Calu3 (cell line): Measurements from ENCODE around the gene EXOC6B. TPM values are rescaled to one million over a fixed set of nuclear protein-coding genes. Genes with fewer than 3 reads are reported as not detected.

ENCODE experiments used
- BruUV-seq: library from RNA; stranded (reverse); fragments of 400-500 nt; replicated peaks from 2 replicates; lab custom pipeline; 2021; lab: Mats Ljungman, UMichigan
- CTCF ChIA-PET: fragments of 300-600 bp; sonication (Branson Sonifier 250); formaldehyde crosslinking; loops from one replicate; lab custom pipeline; 2022; ENCODE audit warnings: antibody characterized with exemption; lab: Charles Lee
- DNase-seq: peaks from one replicate; pipeline ENCODE4 v3.0.0; 2022
- H3K27ac Mint-ChIP-seq: one replicate; pipeline ENCODE4 v1.8.0; 2022; ENCODE audit warnings: mixed read lengths; ENCODE audit not compliant: unreplicated experiment
- H3K27me3 Mint-ChIP-seq: one replicate; pipeline ENCODE4 v1.8.0; 2022; ENCODE audit warnings: mixed read lengths; ENCODE audit not compliant: unreplicated experiment
- H3K36me3 Mint-ChIP-seq: one replicate; pipeline ENCODE4 v1.8.0; 2022; ENCODE audit warnings: mild to moderate bottlenecking, moderate library complexity, mixed read lengths; ENCODE audit not compliant: insufficient read depth, unreplicated experiment
- H3K4me1 Mint-ChIP-seq: one replicate; pipeline ENCODE4 v1.8.0; 2022; ENCODE audit warnings: mild to moderate bottlenecking, low read depth, mixed read lengths; ENCODE audit not compliant: unreplicated experiment
- H3K4me3 Mint-ChIP-seq: one replicate; pipeline ENCODE4 v1.8.0; 2022; ENCODE audit warnings: mild to moderate bottlenecking, low read depth, moderate library complexity, mixed read lengths; ENCODE audit not compliant: unreplicated experiment
- H3K9me3 Mint-ChIP-seq: one replicate; pipeline ENCODE4 v1.8.0; 2022; ENCODE audit warnings: low read depth, mixed read lengths; ENCODE audit not compliant: unreplicated experiment
- CTCF ChIP-seq: fragments of 200-600 bp; IDR thresholded peaks from one replicate; pipeline ENCODE4 v1.8.0; 2022; ENCODE audit warnings: antibody characterized with exemption; ENCODE audit not compliant: unreplicated experiment
- intact Hi-C: fragments of 100-400 bp; cut with micrococcal nuclease; formaldehyde crosslinking; loops from one replicate; pipeline ENCODE4 v1.10.0; 2022; ENCODE audit not compliant: unreplicated experiment
- total RNA-seq: library from RNA; stranded (reverse); gene quantifications from 2 replicates; pipeline ENCODE4 v1.2.3, GENCODE V29; 2022

The EXOC6B gene
- total RNA-seq, 1 experiment from 2014 or later = 26.6 TPM

- CTCF ChIA-PET = interaction anchor here (0.6 to 3.5 kb wide), 16 partner anchors 13 to 736 kb away, joined by 3 to 118 read pairs (median 4); partner anchors contain the start of gene SPR
- no peak for TF ChIP-seq CTCF
- peak overlapping the region; percentile 92 for H3K4me3 Mint-ChIP-seq
- no peak overlapping the region for H3K27ac Mint-ChIP-seq
- H3K4me1 Mint-ChIP-seq = peaks cover 31% of the 10 kb centered on the region
- H3K27me3 Mint-ChIP-seq = peaks cover 71% of the 10 kb centered on the region
- H3K36me3 Mint-ChIP-seq = peaks cover 20% of the 10 kb centered on the region
- intact Hi-C loops = loop anchor here (1.0 to 5.0 kb wide), 6 partner anchors 227 to 604 kb away; no protein-coding TSS in a partner anchor
- BruUV-seq = no TSS peak
- DNase-seq = no peak
- H3K9me3 Mint-ChIP-seq = no peaks in the 10 kb centered on the region
Measured at GRCh38 chr2:72150861-72151356, 674.9 kb downstream of the EXOC6B start.

- CTCF ChIA-PET = interaction anchor here (0.5 to 3.5 kb wide), 22 partner anchors 12 to 737 kb away, joined by 3 to 118 read pairs (median 3); partner anchors contain the start of gene SPR
- Mint-ChIP-seq H3K9me3 (no peaks in the 10 kb centered on the region), H3K4me3 (peak overlapping the region; percentile 92), H3K27ac (no peak overlapping the region), H3K27me3 (peaks cover 66% of the 10 kb centered on the region), H3K4me1 (peaks cover 31% of the 10 kb centered on the region), H3K36me3 (peaks cover 25% of the 10 kb centered on the region)
- intact Hi-C loops = loop anchor here (1.0 to 5.0 kb wide), 6 partner anchors 226 to 603 kb away; no protein-coding TSS in a partner anchor
- peak; percentile 93 for DNase-seq
- TF ChIP-seq CTCF = peak; percentile 72
- no TSS peak for BruUV-seq
Measured at GRCh38 chr2:72150157-72150860, 675.5 kb downstream of the EXOC6B start.

- Mint-ChIP-seq H3K4me3 (peak overlapping the region; percentile 92), H3K27ac (peak overlapping the region; percentile 19), H3K4me1 (peaks cover 31% of the 10 kb centered on the region), H3K27me3 (peaks cover 60% of the 10 kb centered on the region), H3K36me3 (peaks cover 32% of the 10 kb centered on the region), H3K9me3 (no peaks in the 10 kb centered on the region)
- BruUV-seq = no TSS peak
- no peak for DNase-seq
- CTCF ChIA-PET = interaction anchor here (0.5 to 3.5 kb wide), 19 partner anchors 11 to 737 kb away, joined by 3 to 118 read pairs (median 3); partner anchors contain the start of gene SPR
- intact Hi-C loops = loop anchor here (1.0 to 5.0 kb wide), 7 partner anchors 225 to 602 kb away; no protein-coding TSS in a partner anchor
- TF ChIP-seq CTCF = no peak
Measured at GRCh38 chr2:72149556-72150156, 676.2 kb downstream of the EXOC6B start.

- H3K4me3 Mint-ChIP-seq = peak overlapping the region; percentile 92
- H3K9me3 Mint-ChIP-seq = no peaks in the 10 kb centered on the region
- peak overlapping the region; percentile 19 for H3K27ac Mint-ChIP-seq
- H3K27me3 Mint-ChIP-seq = peaks cover 61% of the 10 kb centered on the region
- intact Hi-C loops = loop anchor here (2.0 kb wide), 1 partner anchor 598 kb away; no protein-coding TSS in a partner anchor
- H3K36me3 Mint-ChIP-seq = peaks cover 37% of the 10 kb centered on the region
- no peak for DNase-seq
- CTCF ChIA-PET = interaction anchor here (0.6 to 3.5 kb wide), 4 partner anchors 56 to 430 kb away, joined by 3 to 118 read pairs (median 14); no protein-coding TSS in a partner anchor
- no TSS peak for BruUV-seq
- H3K4me1 Mint-ChIP-seq = peaks cover 31% of the 10 kb centered on the region
- no peak for TF ChIP-seq CTCF
Measured at GRCh38 chr2:72148837-72149555, 676.8 kb downstream of the EXOC6B start.
